GM23338 (cell line): ENCODE results near the gene KEAP1. TPM values are rescaled to one million over a fixed set of nuclear protein-coding genes. Genes with fewer than 3 reads are reported as not detected.

ENCODE experiments used
- microRNA counts: library from miRNA; unstranded; fragments of <30 nt; microRNA quantifications from one replicate; lab custom pipeline; 2017
- microRNA-seq: library from miRNA; unstranded; fragments of <30 nt; microRNA quantifications from one replicate; pipeline ENCODE4, GENCODE V29; 2017
- polyA plus RNA-seq: library from polyadenylated mRNA; unstranded; fragments of >200 nt; fragmentation: Nextera tagmentation; extraction: Ambion mirVana; gene quantifications from 2 replicates; pipeline ENCODE4 v1.2.1, GENCODE V29; 2016
- small RNA-seq: library from RNA; depleted of rRNA; stranded (forward); fragments of <200 nt; gene quantifications from one replicate; pipeline ENCODE3, GENCODE V24; 2014; ENCODE audit warnings: low replicate concordance
- total RNA-seq: library from RNA; depleted of rRNA; stranded (reverse); fragments of >200 nt; shearing (Covaris generic); gene quantifications from 2 replicates; pipeline ENCODE4 v1.2.3, GENCODE V29; 2014; rRNA removed

The KEAP1 gene
- total and polyA plus RNA-seq, 2 experiments from 2014 or later = 57.8 to 77.5 TPM

MicroRNAs encoded within 50 kb of the gene (microRNA counts, 767-probe panel; counts per million panel counts)
- not detected for microRNA hsa-miR-1238 (lab: Ali Mortazavi, UCI)

Small RNA genes within 50 kb of the gene (microRNA-seq; reads per million reads assigned to microRNA genes)
- not detected for gene MIR1238

Small RNA genes within 50 kb of the gene (small RNA-seq; reads per million reads assigned to genes)
- gene MIR1238 (not detected), gene RNU7-140P (not detected)

Other genes starting within 250 kb of the KEAP1 start
- gene ICAM1, start 232.2 kb downstream of the KEAP1 start, total RNA-seq = 3.5 and 3.6 TPM in 2 replicates
- 1.0 and 1.6 TPM in 2 replicates for gene ICAM1, start 232.2 kb downstream of the KEAP1 start, polyA plus RNA-seq
- gene ICAM4, start 216.4 kb downstream of the KEAP1 start, total RNA-seq = 1.0 and 3.8 TPM in 2 replicates
- gene ICAM4, start 216.4 kb downstream of the KEAP1 start, polyA plus RNA-seq = 0.81 and 0.96 TPM in 2 replicates
- 2.7 and 4.6 TPM in 2 replicates for gene ICAM5, start 213.4 kb downstream of the KEAP1 start, total RNA-seq
- 0.47 and 0.78 TPM in 2 replicates for gene ICAM5, start 213.4 kb downstream of the KEAP1 start, polyA plus RNA-seq
- gene ZGLP1, start 193.5 kb downstream of the KEAP1 start, total RNA-seq = 1.5 and 4.7 TPM in 2 replicates
- gene ZGLP1, start 193.5 kb downstream of the KEAP1 start, polyA plus RNA-seq = 5.3 and 5.9 TPM in 2 replicates
- 27.3 and 28.7 TPM in 2 replicates for gene FDX2, start 187.3 kb downstream of the KEAP1 start, total RNA-seq
- 29.7 and 35.0 TPM in 2 replicates for gene FDX2, start 187.3 kb downstream of the KEAP1 start, polyA plus RNA-seq
- gene RAVER1, start 169.8 kb downstream of the KEAP1 start, total RNA-seq = 88.3 and 96.7 TPM in 2 replicates
- gene RAVER1, start 169.8 kb downstream of the KEAP1 start, polyA plus RNA-seq = 23.6 and 25.5 TPM in 2 replicates
- gene ICAM3, start 163.7 kb downstream of the KEAP1 start, total RNA-seq = 9.6 TPM in 2 replicates
- gene ICAM3, start 163.7 kb downstream of the KEAP1 start, polyA plus RNA-seq = 14.7 and 19.2 TPM in 2 replicates
- gene TYK2, start 122.8 kb downstream of the KEAP1 start, total RNA-seq = 22.2 and 29.1 TPM in 2 replicates
- gene TYK2, start 122.8 kb downstream of the KEAP1 start, polyA plus RNA-seq = 30.7 and 35.9 TPM in 2 replicates
- 163 and 183 TPM in 2 replicates for gene CDC37, start 99.8 kb downstream of the KEAP1 start, total RNA-seq
- 270 and 280 TPM in 2 replicates for gene CDC37, start 99.8 kb downstream of the KEAP1 start, polyA plus RNA-seq
- 5.2 and 5.4 TPM in 2 replicates for gene PDE4A, start 82.8 kb downstream of the KEAP1 start, total RNA-seq
- gene PDE4A, start 82.8 kb downstream of the KEAP1 start, polyA plus RNA-seq = 5.2 and 5.4 TPM in 2 replicates
- gene S1PR5, start 14.1 kb upstream of the KEAP1 start, total RNA-seq = 3.1 and 8.0 TPM in 2 replicates
- 4.6 and 4.8 TPM in 2 replicates for gene S1PR5, start 14.1 kb upstream of the KEAP1 start, polyA plus RNA-seq
- gene ATG4D, start 40.5 kb upstream of the KEAP1 start, total RNA-seq = 53.2 and 55.5 TPM in 2 replicates
- 15.1 and 19.1 TPM in 2 replicates for gene ATG4D, start 40.5 kb upstream of the KEAP1 start, polyA plus RNA-seq
- gene KRI1, start 62.7 kb upstream of the KEAP1 start, total RNA-seq = 23.8 and 25.0 TPM in 2 replicates
- 43.2 and 48.8 TPM in 2 replicates for gene KRI1, start 62.7 kb upstream of the KEAP1 start, polyA plus RNA-seq
- gene CDKN2D, start 65.6 kb upstream of the KEAP1 start, total RNA-seq = 1.4 and 3.2 TPM in 2 replicates
- gene CDKN2D, start 65.6 kb upstream of the KEAP1 start, polyA plus RNA-seq = 4.0 and 5.8 TPM in 2 replicates
- gene AP1M2, start 84.0 kb upstream of the KEAP1 start, total RNA-seq = 158 and 165 TPM in 2 replicates
- gene AP1M2, start 84.0 kb upstream of the KEAP1 start, polyA plus RNA-seq = 128 and 141 TPM in 2 replicates
- 62.2 and 65.0 TPM in 2 replicates for gene SLC44A2, start 122.2 kb upstream of the KEAP1 start, total RNA-seq
- gene SLC44A2, start 122.2 kb upstream of the KEAP1 start, polyA plus RNA-seq = 41.2 and 43.2 TPM in 2 replicates
- 544 and 573 TPM in 2 replicates for gene ILF3, start 151.0 kb upstream of the KEAP1 start, total RNA-seq
- gene ILF3, start 151.0 kb upstream of the KEAP1 start, polyA plus RNA-seq = 616 and 625 TPM in 2 replicates
- 54.5 and 61.2 TPM in 2 replicates for gene QTRT1, start 198.1 kb upstream of the KEAP1 start, total RNA-seq
- 77.4 and 83.5 TPM in 2 replicates for gene QTRT1, start 198.1 kb upstream of the KEAP1 start, polyA plus RNA-seq
- gene DNM2, start 214.7 kb upstream of the KEAP1 start, total RNA-seq = 107 and 138 TPM in 2 replicates
- 40.0 and 40.7 TPM in 2 replicates for gene DNM2, start 214.7 kb upstream of the KEAP1 start, polyA plus RNA-seq